H1 (cell line): ENCODE measurements around the gene KCNQ1. TPM values are rescaled to one million over a fixed set of nuclear protein-coding genes. Genes with fewer than 3 reads are reported as not detected.

ENCODE experiments used
- ATF3 ChIP-seq: IDR thresholded peaks from 2 replicates; pipeline ENCODE4 v1.6.1; 2011; ENCODE audit warnings: low read depth, mild to moderate bottlenecking, low read length; ENCODE audit not compliant: insufficient read depth
- CREB1 ChIP-seq: IDR thresholded peaks from 2 replicates; pipeline ENCODE4 v1.6.1; 2012; ENCODE audit warnings: inconsistent platforms
- GTF2F1 ChIP-seq: IDR thresholded peaks from 2 replicates; pipeline ENCODE4 v1.6.1; 2012; ENCODE audit warnings: low read depth, low read length, improper control_type of control experiment, borderline replicate concordance
- HDAC6 ChIP-seq: IDR thresholded peaks from one replicate; pipeline ENCODE4 v1.7.1; 2012; ENCODE audit warnings: low read depth, mild to moderate bottlenecking, inconsistent platforms, low read length, moderate library complexity
- SAP30 ChIP-seq: fragments of 300-600 bp; sonication (generic); IDR thresholded peaks from 2 replicates; pipeline ENCODE4 v1.7.1; 2012; ENCODE audit warnings: low read length, moderate library complexity, mild to moderate bottlenecking, inconsistent platforms; ENCODE audit not compliant: insufficient read depth, insufficient replicate concordance
- SP2 ChIP-seq: IDR thresholded peaks from 2 replicates; pipeline ENCODE4 v1.6.1; 2012; ENCODE audit warnings: mild to moderate bottlenecking, low read length, inconsistent platforms
- SP4 ChIP-seq: IDR thresholded peaks from 2 replicates; pipeline ENCODE4 v1.6.1; 2012; ENCODE audit warnings: low read length, inconsistent platforms
- SRF ChIP-seq: IDR thresholded peaks from 2 replicates; pipeline ENCODE4 v1.6.1; 2011; ENCODE audit warnings: mild to moderate bottlenecking, low read depth, low read length, moderate library complexity
- polyA plus RNA-seq, 7 experiments: library from polyadenylated mRNA; depleted of rRNA in 3 of 7; stranded (reverse) in 5 of 7; unstranded in 2 of 7; fragments of >200 nt in 5 of 7; fragments of 200-250 nt in 2 of 7; gene quantifications; 1 replicate in 5 of 7; 2 replicates in 1 of 7; 4 replicates in 1 of 7; pipeline versions ENCODE4 v1.2.1 to v1.2.3, GENCODE V29; 2011 to 2013; ENCODE audit warnings: missing spikeins in 2 of 7, mixed read lengths in 2 of 7
- total RNA-seq: library from RNA; stranded (reverse); fragmentation: NEBNext Ultra II Directional; extraction: Animal tissue kit (Norgen Biotek cat#: 25700); gene quantifications from 2 replicates; pipeline ENCODE4 v1.2.1, GENCODE V29; 2021
- TF ChIP-seq, protein P1 (sequence below): fragments of 300-600 bp; sonication (generic); IDR thresholded peaks from 2 replicates; pipeline ENCODE4 v1.7.1; 2012; ENCODE audit warnings: low read length, moderate library complexity, mild to moderate bottlenecking, inconsistent platforms; ENCODE audit not compliant: insufficient replicate concordance
- TF ChIP-seq, protein P2 (sequence below): IDR thresholded peaks from 2 replicates; pipeline ENCODE4 v1.6.1; 2011; ENCODE audit warnings: low read length, improper control_type of control experiment

Gene KCNQ1
- total and polyA plus RNA-seq, 2 of the 8 experiments (the other 6 are each of a cell fraction or from before 2014, with no cell fraction given), result 1.9 to 2.0 TPM

DNA sequence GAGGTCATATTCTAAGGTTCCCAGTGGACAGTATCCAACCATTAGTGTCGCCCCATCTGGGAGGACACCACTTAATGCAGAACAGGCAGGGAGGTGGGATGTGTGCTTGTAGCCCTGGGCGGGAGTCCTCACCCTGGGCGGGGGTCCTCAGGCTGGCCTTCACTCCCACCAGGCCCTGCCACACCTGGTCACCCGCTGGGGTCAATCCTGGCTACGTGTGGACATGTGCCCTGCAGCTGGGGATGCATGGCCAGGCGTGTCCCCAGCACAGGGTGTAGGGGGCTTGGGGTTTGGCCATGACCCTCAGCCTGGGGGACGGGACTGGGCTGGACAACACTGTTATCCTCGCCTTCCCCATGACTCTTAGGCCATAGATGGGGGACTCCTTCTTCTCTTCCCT is 19.3 kb upstream of the KCNQ1 start (continued):
- TF ChIP-seq, protein P1, sequence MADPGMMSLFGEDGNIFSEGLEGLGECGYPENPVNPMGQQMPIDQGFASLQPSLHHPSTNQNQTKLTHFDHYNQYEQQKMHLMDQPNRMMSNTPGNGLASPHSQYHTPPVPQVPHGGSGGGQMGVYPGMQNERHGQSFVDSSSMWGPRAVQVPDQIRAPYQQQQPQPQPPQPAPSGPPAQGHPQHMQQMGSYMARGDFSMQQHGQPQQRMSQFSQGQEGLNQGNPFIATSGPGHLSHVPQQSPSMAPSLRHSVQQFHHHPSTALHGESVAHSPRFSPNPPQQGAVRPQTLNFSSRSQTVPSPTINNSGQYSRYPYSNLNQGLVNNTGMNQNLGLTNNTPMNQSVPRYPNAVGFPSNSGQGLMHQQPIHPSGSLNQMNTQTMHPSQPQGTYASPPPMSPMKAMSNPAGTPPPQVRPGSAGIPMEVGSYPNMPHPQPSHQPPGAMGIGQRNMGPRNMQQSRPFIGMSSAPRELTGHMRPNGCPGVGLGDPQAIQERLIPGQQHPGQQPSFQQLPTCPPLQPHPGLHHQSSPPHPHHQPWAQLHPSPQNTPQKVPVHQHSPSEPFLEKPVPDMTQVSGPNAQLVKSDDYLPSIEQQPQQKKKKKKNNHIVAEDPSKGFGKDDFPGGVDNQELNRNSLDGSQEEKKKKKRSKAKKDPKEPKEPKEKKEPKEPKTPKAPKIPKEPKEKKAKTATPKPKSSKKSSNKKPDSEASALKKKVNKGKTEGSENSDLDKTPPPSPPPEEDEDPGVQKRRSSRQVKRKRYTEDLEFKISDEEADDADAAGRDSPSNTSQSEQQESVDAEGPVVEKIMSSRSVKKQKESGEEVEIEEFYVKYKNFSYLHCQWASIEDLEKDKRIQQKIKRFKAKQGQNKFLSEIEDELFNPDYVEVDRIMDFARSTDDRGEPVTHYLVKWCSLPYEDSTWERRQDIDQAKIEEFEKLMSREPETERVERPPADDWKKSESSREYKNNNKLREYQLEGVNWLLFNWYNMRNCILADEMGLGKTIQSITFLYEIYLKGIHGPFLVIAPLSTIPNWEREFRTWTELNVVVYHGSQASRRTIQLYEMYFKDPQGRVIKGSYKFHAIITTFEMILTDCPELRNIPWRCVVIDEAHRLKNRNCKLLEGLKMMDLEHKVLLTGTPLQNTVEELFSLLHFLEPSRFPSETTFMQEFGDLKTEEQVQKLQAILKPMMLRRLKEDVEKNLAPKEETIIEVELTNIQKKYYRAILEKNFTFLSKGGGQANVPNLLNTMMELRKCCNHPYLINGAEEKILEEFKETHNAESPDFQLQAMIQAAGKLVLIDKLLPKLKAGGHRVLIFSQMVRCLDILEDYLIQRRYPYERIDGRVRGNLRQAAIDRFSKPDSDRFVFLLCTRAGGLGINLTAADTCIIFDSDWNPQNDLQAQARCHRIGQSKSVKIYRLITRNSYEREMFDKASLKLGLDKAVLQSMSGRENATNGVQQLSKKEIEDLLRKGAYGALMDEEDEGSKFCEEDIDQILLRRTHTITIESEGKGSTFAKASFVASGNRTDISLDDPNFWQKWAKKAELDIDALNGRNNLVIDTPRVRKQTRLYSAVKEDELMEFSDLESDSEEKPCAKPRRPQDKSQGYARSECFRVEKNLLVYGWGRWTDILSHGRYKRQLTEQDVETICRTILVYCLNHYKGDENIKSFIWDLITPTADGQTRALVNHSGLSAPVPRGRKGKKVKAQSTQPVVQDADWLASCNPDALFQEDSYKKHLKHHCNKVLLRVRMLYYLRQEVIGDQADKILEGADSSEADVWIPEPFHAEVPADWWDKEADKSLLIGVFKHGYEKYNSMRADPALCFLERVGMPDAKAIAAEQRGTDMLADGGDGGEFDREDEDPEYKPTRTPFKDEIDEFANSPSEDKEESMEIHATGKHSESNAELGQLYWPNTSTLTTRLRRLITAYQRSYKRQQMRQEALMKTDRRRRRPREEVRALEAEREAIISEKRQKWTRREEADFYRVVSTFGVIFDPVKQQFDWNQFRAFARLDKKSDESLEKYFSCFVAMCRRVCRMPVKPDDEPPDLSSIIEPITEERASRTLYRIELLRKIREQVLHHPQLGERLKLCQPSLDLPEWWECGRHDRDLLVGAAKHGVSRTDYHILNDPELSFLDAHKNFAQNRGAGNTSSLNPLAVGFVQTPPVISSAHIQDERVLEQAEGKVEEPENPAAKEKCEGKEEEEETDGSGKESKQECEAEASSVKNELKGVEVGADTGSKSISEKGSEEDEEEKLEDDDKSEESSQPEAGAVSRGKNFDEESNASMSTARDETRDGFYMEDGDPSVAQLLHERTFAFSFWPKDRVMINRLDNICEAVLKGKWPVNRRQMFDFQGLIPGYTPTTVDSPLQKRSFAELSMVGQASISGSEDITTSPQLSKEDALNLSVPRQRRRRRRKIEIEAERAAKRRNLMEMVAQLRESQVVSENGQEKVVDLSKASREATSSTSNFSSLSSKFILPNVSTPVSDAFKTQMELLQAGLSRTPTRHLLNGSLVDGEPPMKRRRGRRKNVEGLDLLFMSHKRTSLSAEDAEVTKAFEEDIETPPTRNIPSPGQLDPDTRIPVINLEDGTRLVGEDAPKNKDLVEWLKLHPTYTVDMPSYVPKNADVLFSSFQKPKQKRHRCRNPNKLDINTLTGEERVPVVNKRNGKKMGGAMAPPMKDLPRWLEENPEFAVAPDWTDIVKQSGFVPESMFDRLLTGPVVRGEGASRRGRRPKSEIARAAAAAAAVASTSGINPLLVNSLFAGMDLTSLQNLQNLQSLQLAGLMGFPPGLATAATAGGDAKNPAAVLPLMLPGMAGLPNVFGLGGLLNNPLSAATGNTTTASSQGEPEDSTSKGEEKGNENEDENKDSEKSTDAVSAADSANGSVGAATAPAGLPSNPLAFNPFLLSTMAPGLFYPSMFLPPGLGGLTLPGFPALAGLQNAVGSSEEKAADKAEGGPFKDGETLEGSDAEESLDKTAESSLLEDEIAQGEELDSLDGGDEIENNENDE, result no peak
- TF ChIP-seq SRF, result no peak
- no peak for TF ChIP-seq CREB1
- no peak for TF ChIP-seq SP2
- no peak for TF ChIP-seq SP4
- no peak for TF ChIP-seq ATF3
- no peak for TF ChIP-seq GTF2F1
- TF ChIP-seq, protein P2, sequence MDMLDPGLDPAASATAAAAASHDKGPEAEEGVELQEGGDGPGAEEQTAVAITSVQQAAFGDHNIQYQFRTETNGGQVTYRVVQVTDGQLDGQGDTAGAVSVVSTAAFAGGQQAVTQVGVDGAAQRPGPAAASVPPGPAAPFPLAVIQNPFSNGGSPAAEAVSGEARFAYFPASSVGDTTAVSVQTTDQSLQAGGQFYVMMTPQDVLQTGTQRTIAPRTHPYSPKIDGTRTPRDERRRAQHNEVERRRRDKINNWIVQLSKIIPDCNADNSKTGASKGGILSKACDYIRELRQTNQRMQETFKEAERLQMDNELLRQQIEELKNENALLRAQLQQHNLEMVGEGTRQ, result no peak
- no peak for TF ChIP-seq HDAC6
- TF ChIP-seq SAP30, result no peak
